Esophagus squamous epithelium (tissue), 5 donors: ENCODE measurements around the gene TBC1D5. TPM values are rescaled to one million over a fixed set of nuclear protein-coding genes. Genes with fewer than 3 reads are reported as not detected.
"Not testable (repeated sequence)": the region's sequence is repeated elsewhere in the genome, so short reads cannot be mapped to it uniquely, and the experiment has no call there.

ENCODE experiments used
- DNase-seq: peaks from one replicate; lab custom pipeline; 2025; lab: John Stamatoyannopoulos, UW
- H3K27ac ChIP-seq, 4 donors: fragments of 200-600 bp; sonication (generic); one replicate each; pipeline ENCODE4 v1.5.1; 2016 to 2019; ENCODE audit warnings: mild to moderate bottlenecking in 1 of 4
- H3K27me3 ChIP-seq, 4 donors: fragments of 200-600 bp; sonication (generic); 1 replicate in 3 of 4; 2 replicates in 1 of 4; pipeline versions ENCODE4 v1.5.1 to v1.6.0; 2017 to 2021; ENCODE audit warnings: antibody characterized with exemption in 1 of 4
- H3K36me3 ChIP-seq, 3 donors: fragments of 200-600 bp; sonication (generic); one replicate each; pipeline ENCODE4 v1.5.1; 2016 to 2019
- H3K4me1 ChIP-seq, 3 donors: fragments of 200-600 bp; sonication (generic); one replicate each; pipeline ENCODE4 v1.5.1; 2017 to 2019
- H3K4me3 ChIP-seq, 4 donors: fragments of 200-600 bp; sonication (generic); 1 replicate in 3 of 4; 2 replicates in 1 of 4; pipeline ENCODE4 v1.5.1; 2016 to 2019; ENCODE audit warnings: mild to moderate bottlenecking in 2 of 4, moderate library complexity in 1 of 4
- H3K9me3 ChIP-seq, 3 donors: fragments of 200-600 bp; sonication (generic); one replicate each; pipeline ENCODE4 v1.5.1; 2016 to 2019
- POLR2A ChIP-seq, 4 donors: fragments of 450-650 bp; IDR thresholded peaks; one replicate each; pipeline ENCODE4 v1.6.1; 2017; ENCODE audit warnings: antibody characterized with exemption in 4 of 4, mild to moderate bottlenecking in 4 of 4, moderate library complexity in 3 of 4
- WGBS, 2 donors: methylation state at CpG; one replicate each; pipeline ENCODE4 v1.1.5; 2018; 5-methylcytosine and 5-hydroxymethylcytosine counted together
- intact Hi-C: fragments of 100-400 bp; cut with DNase I; formaldehyde crosslinking; loops from one replicate; pipeline ENCODE4 v1.15.0; 2022
- total RNA-seq, 4 donors: library from RNA; depleted of rRNA; stranded (reverse); fragments of >200 nt; gene quantifications; one replicate each; pipeline ENCODE4 v1.1.0, GENCODE V29; 2016
- TF ChIP-seq, protein P1 (sequence below), 6 experiments: fragments of 450-650 bp in 4 of 6; fragments of 200-600 bp in 2 of 6; sonication (generic) in 2 of 6; IDR thresholded peaks; one replicate each; pipeline ENCODE4 v1.5.1; 2016 to 2019; ENCODE audit warnings: antibody characterized with exemption in 6 of 6, mild to moderate bottlenecking in 4 of 6, moderate library complexity in 4 of 6
- donor health status: DM: yes; HTN: yes; CAD: no.

The TBC1D5 gene
- total RNA-seq, 4 donors from 2014 or later, result 32.8 to 56.1 (median 39.9) TPM

DNA sequence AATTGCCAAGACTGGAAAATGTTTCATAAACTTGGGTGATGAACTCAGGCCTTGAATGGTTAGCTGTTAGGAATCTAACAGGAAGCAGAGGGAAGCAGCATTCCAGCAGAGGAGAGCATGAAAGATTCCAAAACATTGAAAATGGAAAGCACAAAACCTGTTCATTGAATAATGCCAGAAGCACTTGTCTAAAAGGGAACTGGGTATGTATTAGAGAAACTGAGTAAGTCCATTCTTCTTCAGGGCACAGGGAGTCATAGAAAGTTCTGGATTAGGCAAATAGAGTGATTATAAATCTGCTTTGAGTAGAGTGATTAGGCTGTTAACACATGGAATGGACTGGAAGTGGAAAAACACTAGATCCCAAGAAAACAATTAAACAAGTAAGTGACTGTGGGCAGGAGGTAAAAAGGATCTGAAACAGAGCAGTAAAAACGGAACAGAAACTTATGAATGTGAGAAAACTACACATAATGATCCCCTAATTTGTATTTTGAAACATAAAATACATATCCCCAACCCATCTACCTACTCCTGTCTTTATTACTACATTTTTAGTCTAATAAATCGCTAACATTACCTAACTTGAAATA lies 343.4 kb downstream of the TBC1D5 start:
- no peaks in the 10 kb centered on the region for H3K27me3 ChIP-seq
- intact Hi-C loops, result no loop called here
- no peaks in the 10 kb centered on the region for H3K9me3 ChIP-seq
- no peaks in the 10 kb centered on the region for H3K4me1 ChIP-seq
- no peak for TF ChIP-seq POLR2A (IDR thresholded peaks at IDR 0.05)
- TF ChIP-seq, protein P1, sequence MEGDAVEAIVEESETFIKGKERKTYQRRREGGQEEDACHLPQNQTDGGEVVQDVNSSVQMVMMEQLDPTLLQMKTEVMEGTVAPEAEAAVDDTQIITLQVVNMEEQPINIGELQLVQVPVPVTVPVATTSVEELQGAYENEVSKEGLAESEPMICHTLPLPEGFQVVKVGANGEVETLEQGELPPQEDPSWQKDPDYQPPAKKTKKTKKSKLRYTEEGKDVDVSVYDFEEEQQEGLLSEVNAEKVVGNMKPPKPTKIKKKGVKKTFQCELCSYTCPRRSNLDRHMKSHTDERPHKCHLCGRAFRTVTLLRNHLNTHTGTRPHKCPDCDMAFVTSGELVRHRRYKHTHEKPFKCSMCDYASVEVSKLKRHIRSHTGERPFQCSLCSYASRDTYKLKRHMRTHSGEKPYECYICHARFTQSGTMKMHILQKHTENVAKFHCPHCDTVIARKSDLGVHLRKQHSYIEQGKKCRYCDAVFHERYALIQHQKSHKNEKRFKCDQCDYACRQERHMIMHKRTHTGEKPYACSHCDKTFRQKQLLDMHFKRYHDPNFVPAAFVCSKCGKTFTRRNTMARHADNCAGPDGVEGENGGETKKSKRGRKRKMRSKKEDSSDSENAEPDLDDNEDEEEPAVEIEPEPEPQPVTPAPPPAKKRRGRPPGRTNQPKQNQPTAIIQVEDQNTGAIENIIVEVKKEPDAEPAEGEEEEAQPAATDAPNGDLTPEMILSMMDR (IDR thresholded peaks at IDR 0.05), result no peak
- 88 to 90% methylated on average over 2 of the region's 2 CpGs for whole genome bisulfite sequencing, 2 donors
- DNase-seq, result no peak
- peaks cover 0 to 20% (median 0%) of the 10 kb centered on the region in 3 donors for H3K36me3 ChIP-seq
- H3K4me3 ChIP-seq, result no peak overlapping the region
- no peak overlapping the region for H3K27ac ChIP-seq

DNA sequence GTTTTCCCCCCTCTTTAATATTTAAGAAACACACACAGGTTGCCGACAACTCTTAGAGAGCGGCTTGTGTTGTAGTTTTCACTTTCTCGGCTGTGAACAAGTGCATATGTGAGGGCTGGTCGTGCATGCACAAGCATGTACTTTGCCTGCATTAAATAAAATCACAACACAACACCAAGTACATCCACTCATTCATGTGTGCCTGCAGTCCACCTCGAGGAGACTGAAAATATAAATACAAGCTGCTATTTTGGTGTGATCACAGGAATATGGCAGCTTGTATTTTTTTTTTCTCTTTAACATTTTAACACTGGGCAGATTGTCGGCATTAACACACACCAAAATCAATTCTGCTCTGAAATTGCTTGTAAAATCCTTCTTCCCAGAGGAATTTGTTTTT lies 346.4 kb downstream of the TBC1D5 start:
- Histone ChIP-seq H3K9me3 (no peaks in the 10 kb centered on the region), H3K4me1 (no peaks in the 10 kb centered on the region), H3K27ac (no peak overlapping the region), H3K4me3 (no peak overlapping the region), H3K27me3 (no peaks in the 10 kb centered on the region), H3K36me3 (peaks cover 0 to 41% (median 0%) of the 10 kb centered on the region in 3 donors)
- TF ChIP-seq POLR2A (IDR thresholded peaks at IDR 0.05), result no peak
- TF ChIP-seq, protein P1 (IDR thresholded peaks at IDR 0.05), result no peak
- DNase-seq, result no peak
- 81 to 83% methylated on average over 6 of the region's 6 CpGs for WGBS, 2 donors
- intact Hi-C loops, result no loop called here

DNA sequence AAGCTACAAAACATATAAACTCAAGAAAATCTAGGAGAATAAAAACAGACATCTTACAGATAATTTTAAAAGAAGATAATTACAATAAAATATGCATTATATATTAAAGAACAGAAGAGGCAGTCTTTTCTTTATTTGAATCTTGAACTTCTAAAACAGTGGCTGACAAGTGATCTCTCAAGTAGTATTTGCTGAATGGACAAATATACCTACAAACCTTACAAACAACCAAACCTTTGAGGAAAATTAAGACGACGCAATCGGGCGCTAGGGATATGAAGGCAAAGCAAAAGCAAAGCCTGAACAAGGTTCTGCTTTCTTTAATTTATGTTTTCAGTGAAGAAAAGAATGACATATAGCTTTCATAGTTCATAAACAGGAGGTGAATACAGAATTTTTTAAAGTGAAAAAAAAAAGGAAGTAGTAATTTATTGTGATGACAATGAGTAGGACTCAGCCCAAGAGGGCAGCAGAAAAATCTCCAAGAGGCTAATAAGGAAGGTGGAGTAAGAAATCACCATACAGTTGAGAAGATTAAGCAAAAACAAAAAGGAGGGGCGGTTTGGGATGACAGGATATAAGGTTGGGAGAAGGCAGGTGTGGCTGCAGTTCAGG lies 347.8 kb downstream of the TBC1D5 start:
- Histone ChIP-seq H3K27ac (no peak overlapping the region), H3K4me3 (no peak overlapping the region), H3K36me3 (peaks cover 0 to 38% (median 0%) of the 10 kb centered on the region in 3 donors), H3K4me1 (no peaks in the 10 kb centered on the region), H3K27me3 (no peaks in the 10 kb centered on the region), H3K9me3 (no peaks in the 10 kb centered on the region)
- 86 to 95% methylated on average over 5 of the region's 5 CpGs for WGBS, 2 donors
- no peak for TF ChIP-seq POLR2A (IDR thresholded peaks at IDR 0.05)
- TF ChIP-seq, protein P1 (IDR thresholded peaks at IDR 0.05), result no peak
- intact Hi-C loops, result no loop called here
- no peak for DNase-seq

DNA sequence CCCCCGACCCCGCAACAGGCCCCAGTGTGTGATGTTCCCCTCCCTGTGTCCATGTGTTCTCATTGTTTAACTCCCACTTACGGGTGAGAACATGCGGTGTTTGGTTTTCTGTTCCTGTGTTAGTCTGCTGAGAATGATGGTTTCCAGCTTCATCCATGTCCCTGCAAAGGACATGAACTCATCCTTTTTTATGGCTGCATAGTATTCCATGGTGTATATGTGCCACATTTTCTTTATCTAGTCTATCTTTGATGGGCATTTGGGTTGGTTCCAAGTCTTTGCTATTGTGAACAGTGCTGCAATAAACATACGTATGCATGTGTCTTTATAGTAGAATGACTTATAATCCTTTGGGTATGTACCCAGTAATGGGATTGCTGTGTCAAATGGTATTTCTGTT lies 349.9 kb downstream of the TBC1D5 start:
- intact Hi-C loops, H3K9me3 ChIP-seq, H3K4me1 ChIP-seq, H3K27ac ChIP-seq, H3K4me3 ChIP-seq, DNase-seq, H3K27me3 ChIP-seq: not testable (repeated sequence)
- H3K36me3 ChIP-seq, result peaks cover 0 to 46% (median 0%) of the 10 kb centered on the region in 3 donors
- 93 to 98% methylated on average over 5 of the region's 5 CpGs for WGBS, 2 donors

DNA sequence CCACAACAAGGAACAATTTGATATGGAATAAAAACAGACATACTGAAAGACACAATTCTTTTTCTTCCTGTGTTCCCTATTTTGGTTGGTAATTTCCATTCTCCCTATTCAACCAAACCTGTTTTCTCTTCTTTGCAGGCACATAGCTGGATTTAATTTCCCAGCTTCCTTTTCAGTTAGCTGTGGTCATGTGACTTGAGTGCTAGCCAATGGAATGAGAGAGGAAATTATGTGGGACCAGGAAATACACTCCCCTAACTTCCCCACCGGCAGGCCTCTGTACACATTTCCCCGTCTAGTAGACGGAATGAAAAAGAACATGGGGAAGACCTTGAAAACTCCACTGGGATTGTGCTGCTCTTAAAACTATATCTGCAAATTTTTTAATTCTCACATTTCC lies 351.6 kb downstream of the TBC1D5 start:
- intact Hi-C loops, result no loop called here
- 94 to 96% methylated on average over 3 of the region's 3 CpGs for WGBS, 2 donors
- Histone ChIP-seq H3K4me3 (no peak overlapping the region), H3K4me1 (no peaks in the 10 kb centered on the region), H3K27ac (no peak overlapping the region), H3K27me3 (no peaks in the 10 kb centered on the region), H3K36me3 (peaks cover 0 to 41% (median 0%) of the 10 kb centered on the region in 3 donors), H3K9me3 (no peaks in the 10 kb centered on the region)
- DNase-seq, result no peak
- TF ChIP-seq, protein P1 (IDR thresholded peaks at IDR 0.05), result no peak
- no peak for TF ChIP-seq POLR2A (IDR thresholded peaks at IDR 0.05)
